ENCODE results near the gene SPINK14. TPM values are rescaled to one million over a fixed set of nuclear protein-coding genes. Genes with fewer than 3 reads are reported as not detected.
A peak's percentile ranks its signal among the peaks of the same experiment; 100 is the strongest.

The SPINK14 gene
- not detected in 2 replicates for total RNA-seq (ENCODE audit: low replicate concordance)

- Histone ChIP-seq H2AFZ (replicated peaks) (no peak within 1 kb of the TSS), H3K79me2 (ENCODE audit: low read depth) (no peaks in the 10 kb centered on the region), H3K27me3 (no peaks in the 10 kb centered on the region), H4K20me1 (ENCODE audit: low read depth) (no peaks in the 10 kb centered on the region), H3K4me1 (no peaks in the 10 kb centered on the region), H3K27ac (no peak within 1 kb of the TSS), H3K36me3 (no peaks in the 10 kb centered on the region), H3F3A (ENCODE audit: low read depth) (no peaks in the 10 kb centered on the region), H3K9me3 (ENCODE audit: low read depth) (no peaks in the 10 kb centered on the region), H3K4me2 (no peak within 1 kb of the TSS), H3K9ac (no peak within 1 kb of the TSS), H3K4me3 (no peak within 1 kb of the TSS)
- Mint-ChIP-seq H3K27ac (no peak within 1 kb of the TSS), H3K9me3 (no peaks in the 10 kb centered on the region), H3K4me3 (no peak within 1 kb of the TSS), H3K36me3 (no peaks in the 10 kb centered on the region), H3K4me1 (no peaks in the 10 kb centered on the region), H3K27me3 (ENCODE audit: insufficient read depth, low read depth) (peaks cover 9% of the 10 kb centered on the region)
- no peak for TF ChIP-seq EZH2 (IDR thresholded peaks at IDR 0.05)
- TF ChIP-seq EZH2phosphoT487 (IDR thresholded peaks at IDR 0.05) = no peak
- TF ChIP-seq CTCF (IDR thresholded peaks at IDR 0.05) = no peak
- DNase-seq (ENCODE audit: low spot score) = no peak
Measured at GRCh38 chr5:148168246-148168645, at the start of gene SPINK14. Gene SPINK14 (plus strand): TSS chr5:148168546. CDS start chr5:148169733, 1,187 bp downstream.

DNA sequence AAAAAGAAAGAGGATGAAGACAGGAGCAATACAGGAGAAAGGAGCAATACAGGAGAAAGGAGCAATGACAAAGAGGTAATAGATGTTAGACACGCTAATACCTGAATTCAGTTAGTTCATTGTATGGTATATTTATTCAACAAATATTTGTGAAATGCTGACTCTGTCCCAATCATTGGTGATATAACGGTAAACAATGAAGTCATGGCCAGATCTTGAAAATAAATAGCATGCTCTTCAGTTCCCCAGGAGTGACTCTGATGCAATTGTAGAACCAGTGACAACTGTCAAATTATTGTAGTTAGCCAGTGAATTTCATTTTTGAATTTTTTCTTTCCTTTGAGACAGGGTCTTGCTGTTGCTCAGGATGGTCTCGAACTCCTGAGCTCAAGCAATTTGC lies 48.0 kb upstream of the SPINK14 start:
- no peaks in the 10 kb centered on the region for H3K36me3 Mint-ChIP-seq
- H3K27me3 Mint-ChIP-seq (ENCODE audit: insufficient read depth, low read depth) = no peaks in the 10 kb centered on the region
- Histone ChIP-seq H2AFZ (replicated peaks) (no peak overlapping the region), H3K9ac (no peak overlapping the region), H3K27me3 (no peaks in the 10 kb centered on the region), H3K27ac (no peak overlapping the region), H3K79me2 (ENCODE audit: low read depth) (no peaks in the 10 kb centered on the region), H3K36me3 (no peaks in the 10 kb centered on the region), H3K4me1 (no peaks in the 10 kb centered on the region), H3K9me3 (ENCODE audit: low read depth) (no peaks in the 10 kb centered on the region), H3K4me3 (no peak overlapping the region), H3F3A (ENCODE audit: low read depth) (no peaks in the 10 kb centered on the region), H4K20me1 (ENCODE audit: low read depth) (no peaks in the 10 kb centered on the region), H3K4me2 (no peak overlapping the region)
- TF ChIP-seq EZH2 (IDR thresholded peaks at IDR 0.05) = no peak
- TF ChIP-seq CTCF (IDR thresholded peaks at IDR 0.05) = no peak
- no peak for TF ChIP-seq EZH2phosphoT487 (IDR thresholded peaks at IDR 0.05)
- no peak overlapping the region for H3K4me3 Mint-ChIP-seq
- no peaks in the 10 kb centered on the region for H3K9me3 Mint-ChIP-seq
- H3K4me1 Mint-ChIP-seq = no peaks in the 10 kb centered on the region
- no peak for DNase-seq (ENCODE audit: low spot score)
- no peak overlapping the region for H3K27ac Mint-ChIP-seq

DNA sequence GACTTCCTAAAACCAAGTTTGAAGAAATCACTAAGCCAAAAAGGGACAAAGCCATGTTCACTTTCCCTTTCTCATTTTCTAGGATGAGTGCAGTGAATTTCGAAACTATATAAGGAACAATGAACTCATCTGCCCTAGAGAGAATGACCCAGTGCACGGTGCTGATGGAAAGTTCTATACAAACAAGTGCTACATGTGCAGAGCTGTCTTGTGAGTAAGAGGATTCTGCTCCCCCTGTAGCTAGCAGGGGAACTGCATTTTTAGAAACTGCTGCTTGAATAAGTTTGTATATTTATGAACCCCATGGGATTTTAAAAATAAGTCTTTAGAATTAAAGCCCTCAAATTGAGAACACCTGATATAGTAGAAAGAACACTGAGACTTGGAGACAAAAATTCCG lies 42.7 kb upstream of the SPINK14 start:
- H3K4me1 Mint-ChIP-seq = no peaks in the 10 kb centered on the region
- H3K36me3 Mint-ChIP-seq = no peaks in the 10 kb centered on the region
- no peak overlapping the region for H3K27ac ChIP-seq
- H3K9me3 ChIP-seq (ENCODE audit: low read depth) = no peaks in the 10 kb centered on the region
- H3K4me3 Mint-ChIP-seq = no peak overlapping the region
- no peaks in the 10 kb centered on the region for H3K36me3 ChIP-seq
- no peak for DNase-seq (ENCODE audit: low spot score)
- no peaks in the 10 kb centered on the region for H4K20me1 ChIP-seq (ENCODE audit: low read depth)
- H3K79me2 ChIP-seq (ENCODE audit: low read depth) = no peaks in the 10 kb centered on the region
- no peaks in the 10 kb centered on the region for H3F3A ChIP-seq (ENCODE audit: low read depth)
- H3K27me3 Mint-ChIP-seq (ENCODE audit: insufficient read depth, low read depth) = no peaks in the 10 kb centered on the region
- no peaks in the 10 kb centered on the region for H3K4me1 ChIP-seq
- no peak overlapping the region for H3K4me2 ChIP-seq
- TF ChIP-seq CTCF (IDR thresholded peaks at IDR 0.05) = peak; percentile 21
- no peak for TF ChIP-seq EZH2phosphoT487 (IDR thresholded peaks at IDR 0.05)
- no peak overlapping the region for H3K4me3 ChIP-seq
- no peak overlapping the region for H2AFZ ChIP-seq (replicated peaks)
- H3K27me3 ChIP-seq = no peaks in the 10 kb centered on the region
- no peak overlapping the region for H3K27ac Mint-ChIP-seq
- no peaks in the 10 kb centered on the region for H3K9me3 Mint-ChIP-seq
- no peak overlapping the region for H3K9ac ChIP-seq
